Measurements from ENCODE around the gene AKR7A2.

The AKR7A2 gene

DNA sequence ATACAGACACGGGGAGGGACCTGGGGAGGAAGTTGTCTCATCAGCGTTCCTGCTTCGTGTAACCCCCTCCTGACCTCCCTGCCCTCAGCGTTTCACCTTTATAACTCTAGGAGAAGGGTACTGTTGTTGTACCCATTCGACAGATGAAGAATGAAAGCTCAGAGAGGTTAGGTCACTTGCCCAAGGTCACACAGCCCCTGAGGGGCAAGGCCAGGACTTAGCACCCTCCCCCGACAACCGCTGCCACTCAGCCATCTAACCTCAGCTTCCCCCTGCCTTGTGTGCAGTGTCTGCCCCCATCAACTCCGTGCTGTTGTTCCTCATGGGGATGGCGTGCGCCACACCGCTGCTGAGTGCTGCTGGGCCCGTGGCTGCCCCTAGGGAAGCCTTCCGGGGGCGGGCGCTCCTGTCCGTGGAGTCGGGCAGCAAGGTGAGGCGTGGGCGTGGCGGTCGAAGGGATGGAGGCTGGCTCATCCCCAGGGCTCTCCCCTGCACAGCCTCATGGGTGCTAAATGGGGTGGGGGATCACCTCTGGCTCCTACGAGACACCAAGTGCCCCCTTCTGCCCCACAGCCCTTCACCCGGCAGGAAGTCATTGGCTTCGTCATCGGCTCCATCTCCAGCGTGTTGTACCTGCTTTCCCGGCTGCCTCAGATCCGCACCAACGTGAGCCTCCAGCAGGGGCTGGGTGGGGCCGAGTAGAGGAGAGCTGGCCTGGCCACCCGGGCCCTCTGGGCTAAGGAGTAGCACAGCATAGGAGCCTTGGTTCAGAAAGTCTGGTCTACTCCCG lies 14.2 kb upstream of the AKR7A2 start:
- DNase-seq (ENCODE audit: low spot score): no peak

DNA sequence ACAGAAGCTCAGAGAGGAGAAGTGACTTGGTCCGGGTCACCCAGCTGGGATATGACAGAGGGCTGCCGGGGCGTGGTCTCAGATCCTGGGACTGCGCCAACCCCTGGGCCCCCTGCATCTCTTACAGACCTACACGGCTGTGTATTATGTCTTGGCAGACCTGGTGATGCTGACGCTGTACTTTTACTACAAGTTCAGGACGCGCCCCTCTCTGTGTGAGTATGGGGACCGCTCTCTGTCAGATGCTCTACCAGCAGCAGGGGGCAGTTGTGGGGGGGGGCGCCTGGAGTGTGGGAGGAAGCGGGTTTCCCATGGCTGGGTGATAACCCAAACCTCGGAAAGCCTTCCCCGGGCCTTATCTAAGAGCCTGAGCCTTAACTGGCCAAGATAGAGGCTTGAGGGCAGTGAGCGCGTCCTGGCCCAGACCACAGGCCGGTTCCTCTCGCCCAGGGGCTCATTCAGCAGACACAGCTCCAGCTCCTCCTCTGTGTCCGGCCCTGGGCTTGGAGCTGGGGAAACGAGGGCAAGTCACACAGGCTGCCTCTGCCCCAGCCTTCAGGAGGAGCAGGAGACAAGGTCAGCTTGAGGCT lies 13.5 kb upstream of the AKR7A2 start:
- DNase-seq (ENCODE audit: low spot score): no peak

DNA sequence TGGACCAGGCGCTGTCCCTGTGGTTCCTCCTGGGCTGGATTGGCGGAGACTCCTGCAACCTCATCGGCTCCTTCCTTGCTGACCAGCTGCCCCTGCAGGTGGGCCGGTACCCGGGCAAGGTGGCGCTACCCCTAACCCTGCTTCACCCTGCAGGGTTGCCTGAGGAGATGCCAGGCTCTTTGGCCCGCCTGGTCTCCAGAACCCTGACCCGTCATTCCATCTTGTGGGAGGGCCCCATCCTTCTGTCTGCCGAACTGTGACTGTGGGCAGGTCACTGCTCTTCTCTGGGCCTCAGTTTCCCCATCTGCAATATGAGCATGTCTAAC lies 12.7 kb upstream of the AKR7A2 start:
- no peak for DNase-seq (ENCODE audit: low spot score)

DNA sequence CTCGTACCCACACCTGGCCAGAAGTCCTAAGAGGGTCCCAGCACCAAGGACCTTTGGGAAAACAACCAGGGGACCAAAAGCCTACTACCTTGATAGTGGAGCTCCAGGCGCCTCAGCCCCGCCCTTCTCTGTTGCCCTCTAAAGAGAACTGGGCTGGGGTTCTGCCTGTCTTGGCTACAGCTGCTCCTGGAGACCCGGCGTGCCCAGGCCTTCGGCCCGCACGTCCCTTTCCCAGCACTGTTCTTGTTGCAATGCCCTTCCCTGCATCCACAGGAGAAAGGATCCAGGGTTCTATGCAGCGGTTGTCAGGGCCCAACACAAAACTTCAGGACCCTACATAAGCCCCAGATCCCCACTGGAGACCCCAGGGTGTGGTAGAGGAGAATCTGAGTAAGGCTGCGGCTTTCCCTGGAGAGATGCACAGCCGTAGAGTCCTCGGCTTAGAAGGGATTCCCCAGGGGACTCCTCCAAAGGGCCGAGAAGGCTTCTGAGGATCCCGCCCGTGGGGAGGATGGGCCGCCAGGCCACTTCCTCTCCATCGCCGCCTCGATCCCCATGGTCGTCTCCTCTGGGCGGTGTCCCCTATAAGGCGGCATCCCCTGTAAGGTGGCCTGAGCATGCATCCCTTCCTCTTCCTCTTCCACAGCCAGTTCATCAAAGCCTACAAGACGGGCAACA lies 12.2 kb upstream of the AKR7A2 start:
- no peak for DNase-seq (ENCODE audit: low spot score)

DNA sequence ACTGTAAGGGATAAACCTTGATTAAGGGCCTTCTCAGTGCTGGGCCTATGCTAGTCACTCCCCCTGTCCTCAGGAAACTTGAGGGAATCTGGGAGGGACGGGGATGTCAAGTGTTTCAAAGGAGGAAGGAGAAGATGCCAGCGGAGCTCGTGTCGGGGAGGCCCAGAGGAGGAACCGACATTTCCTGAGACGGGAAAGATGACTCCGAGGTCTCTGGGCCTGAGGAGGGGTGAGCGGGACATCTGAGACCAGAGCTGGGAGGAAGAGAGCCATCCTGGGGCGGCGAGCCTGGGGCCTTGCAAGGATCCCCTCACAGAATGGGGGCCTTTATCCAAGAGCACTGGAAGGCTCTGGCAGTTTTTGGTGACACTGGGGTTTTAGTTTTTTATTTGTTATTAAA lies 10.5 kb upstream of the AKR7A2 start:
- DNase-seq (ENCODE audit: low spot score): no peak

DNA sequence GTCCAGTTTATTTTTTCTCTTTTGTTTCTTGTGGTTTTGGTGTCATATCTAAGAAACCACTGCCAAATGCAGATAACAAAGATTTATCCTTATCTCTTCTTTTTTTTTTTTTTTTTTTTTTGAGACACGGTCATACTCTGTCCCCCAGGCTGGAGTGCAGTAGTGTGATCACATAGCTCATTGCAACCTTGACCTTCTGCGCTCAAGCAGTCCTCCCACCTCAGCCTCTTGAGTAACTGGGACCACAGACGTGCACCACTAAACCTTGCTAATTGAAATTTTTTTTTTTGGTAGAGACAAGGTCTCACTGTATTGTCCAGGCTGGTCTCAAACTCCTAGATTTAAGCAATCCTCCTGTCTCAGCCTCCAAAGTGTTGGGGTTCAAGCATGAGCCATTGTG lies 9.1 kb upstream of the AKR7A2 start:
- no peak for DNase-seq (ENCODE audit: low spot score)

DNA sequence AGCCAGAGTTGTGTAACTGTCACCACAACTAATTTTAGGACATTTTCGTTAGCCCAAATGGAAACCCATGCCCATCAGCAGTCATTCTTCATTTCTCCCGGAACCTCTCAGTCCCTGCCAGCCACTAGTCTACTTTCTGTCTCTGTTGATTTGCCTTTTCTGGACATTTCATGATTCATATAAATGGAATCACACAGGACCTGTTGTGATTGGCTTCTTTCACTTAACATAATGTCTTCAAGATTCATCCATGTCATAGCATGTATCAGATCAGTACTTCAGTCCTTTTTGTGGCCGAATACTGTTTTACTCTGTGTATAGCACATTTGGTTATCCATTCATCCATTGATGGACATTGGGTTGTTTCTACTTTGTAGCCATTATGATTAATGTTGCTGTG lies 7.3 kb upstream of the AKR7A2 start:
- no peak for DNase-seq (ENCODE audit: low spot score)

DNA sequence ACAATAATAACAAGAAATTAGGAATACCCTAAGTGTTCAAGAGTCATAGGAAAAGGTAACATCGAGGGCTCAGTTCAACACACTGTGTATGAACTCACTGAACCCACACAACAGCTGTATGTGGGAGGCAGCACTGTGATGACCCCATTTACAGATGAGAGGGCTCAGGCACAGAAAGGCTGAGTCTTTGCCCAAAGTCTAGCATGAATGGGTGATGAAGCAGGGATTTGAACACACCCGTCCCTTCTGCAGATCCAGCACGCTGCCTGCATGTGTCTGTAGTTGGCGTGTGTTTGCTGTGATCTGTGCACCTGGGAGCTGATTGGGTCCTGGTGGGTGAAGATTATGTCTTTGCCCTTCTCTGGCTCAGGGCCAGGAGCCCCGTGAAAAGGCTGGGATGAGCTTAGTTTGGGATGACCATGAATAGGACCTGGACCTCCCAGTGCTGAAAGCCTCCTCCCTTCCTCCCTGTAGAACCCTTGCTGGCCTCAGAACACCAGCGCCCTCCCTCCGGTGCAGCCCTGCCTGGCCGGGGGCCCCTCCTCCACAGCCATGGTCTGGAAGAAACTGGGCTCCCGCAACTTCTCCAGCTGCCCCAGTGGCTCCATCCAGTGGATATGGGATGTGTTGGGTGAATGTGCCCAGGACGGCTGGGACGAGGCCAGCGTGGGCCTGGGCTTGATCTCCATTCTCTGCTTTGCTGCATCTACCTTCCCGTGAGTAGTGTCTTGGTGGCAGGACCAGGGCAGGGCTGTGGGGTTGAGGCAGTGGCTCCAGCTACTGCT lies 5.4 kb upstream of the AKR7A2 start:
- no peak for DNase-seq (ENCODE audit: low spot score)

DNA sequence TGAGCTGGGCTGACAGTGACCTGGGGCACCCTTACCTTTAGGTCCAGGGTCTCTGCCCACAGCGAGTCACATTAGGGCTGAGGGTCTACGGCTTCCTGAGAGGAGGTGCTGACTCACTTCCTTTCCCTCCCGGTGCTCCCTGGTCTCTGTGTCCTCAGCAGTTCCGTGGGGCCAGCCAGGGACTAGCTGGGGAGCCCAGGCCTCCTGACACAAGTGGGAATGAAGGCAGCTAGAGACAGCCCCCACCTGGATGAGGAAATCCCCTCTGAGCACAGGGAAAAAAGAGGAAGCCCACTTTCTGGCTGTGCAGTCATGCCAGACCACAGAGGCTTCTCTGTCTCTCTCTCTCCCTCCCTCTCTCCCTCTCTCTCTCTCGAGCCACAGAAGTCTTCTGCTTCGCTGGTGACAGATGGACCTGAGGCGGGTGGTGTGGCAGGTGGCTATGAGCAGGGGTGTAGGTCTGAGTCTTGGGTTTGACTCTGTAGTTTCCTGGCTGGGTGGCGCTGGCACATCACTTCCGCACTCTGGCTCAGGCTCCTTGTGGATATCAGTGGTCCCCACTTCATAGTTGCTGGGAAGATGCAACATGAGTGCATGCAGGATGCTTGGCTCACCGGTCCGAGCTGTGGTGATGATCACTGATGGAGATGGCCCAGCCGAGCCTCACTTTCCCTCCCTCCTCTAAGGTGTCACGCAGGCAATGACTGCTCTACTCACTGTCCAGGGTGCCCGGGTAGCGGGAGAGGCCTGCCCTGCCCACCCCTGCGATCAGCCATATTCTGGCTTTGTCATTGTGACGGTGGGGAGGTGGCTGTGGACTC lies 3.6 kb upstream of the AKR7A2 start:
- no peak for DNase-seq (ENCODE audit: low spot score)

DNA sequence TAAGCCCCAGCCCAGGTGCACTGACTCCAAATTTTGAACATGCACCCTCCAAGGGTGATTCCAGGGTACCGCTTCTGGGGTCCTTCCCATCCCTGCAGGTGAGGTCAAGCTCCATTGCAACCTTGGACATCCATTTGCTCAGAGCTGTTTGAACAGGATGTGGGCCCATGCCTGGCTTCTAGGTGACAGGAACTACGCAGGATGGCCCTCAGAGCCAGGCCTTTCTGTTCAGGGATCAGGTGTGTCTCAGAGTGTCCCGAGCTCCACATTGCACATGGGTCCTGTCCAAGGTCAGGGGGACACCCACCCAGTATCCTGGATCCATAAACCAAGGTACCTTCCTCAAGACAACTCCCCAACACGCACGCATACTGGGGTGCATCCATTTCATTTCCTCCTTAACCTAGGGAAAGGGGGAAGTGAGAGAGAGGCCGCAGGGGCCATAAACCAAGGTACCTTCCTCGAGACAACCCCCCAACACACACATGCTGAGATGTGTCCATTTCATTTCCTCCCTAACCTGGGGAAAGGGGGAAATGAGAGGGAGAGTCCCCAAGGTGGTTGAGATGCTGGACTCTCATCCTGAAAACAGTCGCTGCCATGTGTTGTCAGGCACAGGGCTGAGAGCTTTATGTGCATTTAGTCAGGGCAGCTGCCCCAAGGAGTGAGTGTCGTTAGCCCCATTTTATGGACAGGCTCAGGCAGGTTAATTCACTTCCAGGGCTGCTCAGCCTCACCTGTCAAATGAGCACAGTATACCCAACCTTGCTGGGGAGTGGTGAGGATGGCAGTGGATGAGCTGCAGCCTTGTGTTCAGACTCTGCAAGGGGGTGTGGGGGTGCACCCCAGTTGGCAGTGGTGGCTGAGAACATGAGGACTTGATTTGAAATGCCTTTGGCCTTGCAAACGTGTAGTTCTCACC lies 2.3 kb upstream of the AKR7A2 start:
- no peak for DNase-seq (ENCODE audit: low spot score)

DNA sequence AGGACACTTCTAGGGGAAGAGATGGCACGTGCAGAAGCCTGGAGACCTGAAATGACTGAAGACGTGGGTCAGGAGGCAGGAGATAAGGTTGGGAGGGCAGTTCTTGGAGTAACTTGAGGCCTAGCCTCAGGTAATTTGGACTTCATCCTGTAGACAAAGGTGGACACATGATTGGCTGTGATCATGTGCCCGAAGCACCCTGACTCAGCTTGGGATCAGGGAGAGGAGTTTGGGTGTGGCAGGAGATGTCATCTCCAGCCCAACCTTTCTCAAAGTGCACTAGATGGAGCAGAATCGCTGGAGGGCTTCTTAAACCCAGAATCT lies 1.7 kb upstream of the AKR7A2 start:
- DNase-seq (ENCODE audit: low spot score): no peak

DNA sequence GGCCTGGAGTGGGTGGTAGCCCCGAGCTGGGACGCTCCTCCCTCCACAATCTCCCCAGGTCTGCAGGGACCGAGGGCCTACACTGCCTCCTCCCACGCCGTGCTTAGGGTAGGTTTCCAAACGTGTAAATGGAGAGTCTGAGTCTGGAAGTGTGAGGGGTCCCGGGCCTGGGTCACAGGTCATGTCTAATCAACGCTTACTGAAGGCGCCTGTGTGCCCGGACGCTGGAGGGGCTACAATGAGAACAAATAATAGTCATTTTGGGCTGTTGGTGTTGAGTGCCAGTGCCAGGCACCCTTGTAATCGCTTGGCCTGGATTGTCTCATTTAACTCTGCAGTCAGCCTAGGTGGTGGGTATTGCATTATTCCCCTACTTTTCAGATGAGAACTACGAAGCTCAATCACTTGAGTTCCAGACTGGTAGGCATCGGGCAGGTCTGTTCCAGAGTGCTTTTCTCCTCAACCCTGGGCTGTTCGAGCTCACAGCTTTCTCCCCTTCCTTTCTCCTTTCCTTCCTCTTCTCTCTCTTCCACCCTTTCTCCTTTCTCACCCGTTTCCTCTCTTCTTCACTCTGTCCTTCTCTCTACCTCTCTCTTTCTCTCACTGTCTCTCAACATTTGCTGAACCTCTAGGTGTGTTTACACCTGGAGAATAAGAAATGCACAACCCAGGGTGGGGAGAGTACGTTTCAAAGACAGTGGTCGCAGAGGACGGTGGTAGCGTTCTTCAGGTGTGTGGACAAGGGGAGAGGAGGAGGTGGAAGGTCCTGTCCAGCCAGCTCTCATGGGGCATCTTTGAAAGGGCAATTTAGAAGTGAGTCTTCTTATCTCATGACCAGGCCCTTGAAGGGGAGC lies 1.1 kb upstream of the AKR7A2 start:
- DNase-seq (ENCODE audit: low spot score): no peak

DNA sequence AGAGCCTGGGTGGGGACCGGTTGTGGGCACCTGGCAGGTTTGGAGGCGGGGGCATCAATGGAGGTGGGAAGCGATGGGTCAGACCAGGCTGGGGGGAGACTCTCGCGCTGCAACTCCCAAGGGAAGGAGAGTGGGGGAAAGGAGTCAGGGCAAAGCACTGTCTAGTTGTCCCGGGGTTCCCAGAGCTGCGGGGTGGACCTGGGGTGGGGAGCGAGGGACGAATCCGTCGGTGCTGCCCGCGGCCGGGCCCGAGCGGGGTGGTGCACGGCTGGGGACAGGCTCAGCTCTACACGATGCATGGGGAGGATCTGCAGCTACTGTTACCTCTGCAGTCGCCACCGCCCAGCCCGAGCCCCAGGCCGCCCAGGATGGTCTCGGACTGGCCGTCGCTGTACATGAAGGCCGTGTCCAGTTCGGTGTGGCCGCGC lies 427 bp downstream of the AKR7A2 start:
- no peak for DNase-seq (ENCODE audit: low spot score)

DNA sequence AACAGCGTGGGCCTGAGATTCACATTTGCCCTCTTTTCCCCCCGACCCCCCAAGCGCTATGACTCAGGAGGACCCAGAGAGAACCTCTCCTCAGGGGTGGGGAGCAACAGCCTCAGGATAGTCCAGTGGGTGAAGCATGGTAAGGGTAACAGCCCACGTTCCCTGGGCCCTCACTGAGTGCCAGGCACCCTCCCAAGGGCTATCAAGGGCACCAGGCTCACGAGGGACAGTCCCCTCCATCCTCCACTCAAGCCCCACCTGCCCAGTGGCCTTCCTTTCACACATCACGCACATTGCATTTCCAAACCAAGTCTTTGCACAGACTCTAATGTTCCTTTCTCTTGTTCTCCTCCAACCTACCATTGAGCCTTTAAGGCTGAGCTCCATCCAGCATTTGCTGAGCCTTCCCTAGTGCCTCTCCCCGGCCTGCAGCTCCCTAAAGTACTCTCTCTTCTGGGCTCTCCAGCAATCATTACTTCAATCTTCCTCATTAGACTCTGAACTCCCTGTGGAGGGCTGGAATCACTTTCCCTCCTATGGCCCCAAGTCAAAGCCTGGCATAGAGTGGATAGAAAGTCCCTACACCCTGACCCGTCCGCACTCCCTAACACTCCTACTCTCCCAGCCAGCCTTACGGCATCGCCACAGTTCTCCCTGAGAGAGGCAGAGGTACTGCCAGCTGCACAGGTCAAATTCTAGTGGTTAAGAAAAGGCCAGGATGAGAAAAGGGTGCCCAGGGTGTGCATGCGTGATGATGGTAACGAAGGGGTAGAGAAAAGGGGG lies 1.0 kb downstream of the AKR7A2 start:
- DNase-seq (ENCODE audit: low spot score): no peak

DNA sequence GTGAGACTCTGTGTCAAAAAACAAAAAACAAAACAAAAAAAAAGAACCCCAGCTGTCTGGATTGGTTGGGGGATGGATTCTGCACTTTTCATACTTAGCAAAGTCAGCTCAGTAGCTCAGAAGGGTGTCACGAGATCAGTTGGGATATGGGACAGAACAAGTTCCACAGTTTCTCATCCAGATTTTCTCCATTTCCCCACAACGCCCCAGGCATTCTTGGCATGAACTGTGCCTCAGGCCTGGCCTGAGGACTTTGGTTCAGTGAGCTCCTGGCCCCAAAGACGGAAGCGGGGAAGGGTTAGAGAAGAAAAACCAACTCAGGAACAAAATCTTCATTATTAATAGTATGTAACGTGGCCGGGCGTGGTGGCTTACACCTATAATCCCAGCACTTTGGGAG lies 1.9 kb downstream of the AKR7A2 start:
- DNase-seq (ENCODE audit: low spot score): no peak

DNA sequence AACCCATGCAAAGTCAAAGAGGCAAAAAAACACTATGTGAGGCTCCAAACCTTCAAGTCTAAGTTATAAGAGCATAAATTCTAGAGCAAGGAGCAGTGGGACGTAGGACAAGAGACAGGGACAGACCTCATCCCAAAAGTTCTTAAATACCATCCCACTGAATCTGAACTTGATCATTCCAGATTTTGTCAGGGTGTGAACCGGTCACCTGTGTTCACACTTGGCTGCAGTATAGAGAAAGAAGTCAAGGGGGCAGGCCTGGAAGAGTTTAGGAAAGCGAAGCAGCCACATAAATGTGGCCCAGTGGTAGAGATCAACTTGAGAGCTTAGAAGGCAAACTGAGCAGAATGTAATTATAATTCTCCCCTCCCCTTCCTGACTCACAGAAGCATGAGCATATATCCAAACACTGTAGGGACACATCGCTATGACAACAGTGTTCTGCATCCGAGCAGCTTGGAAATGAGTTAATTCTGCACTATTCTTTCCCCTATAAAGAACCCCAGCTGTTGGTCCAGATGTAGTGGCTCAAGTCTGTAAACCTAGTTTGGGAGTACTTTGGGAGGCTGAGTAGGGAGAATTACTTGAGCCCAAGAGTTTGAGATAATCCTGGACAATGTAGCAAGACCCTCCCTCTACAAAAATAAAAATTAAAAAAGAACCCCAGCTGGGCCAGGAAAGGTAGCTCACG lies 2.7 kb downstream of the AKR7A2 start:
- no peak for DNase-seq (ENCODE audit: low spot score)

DNA sequence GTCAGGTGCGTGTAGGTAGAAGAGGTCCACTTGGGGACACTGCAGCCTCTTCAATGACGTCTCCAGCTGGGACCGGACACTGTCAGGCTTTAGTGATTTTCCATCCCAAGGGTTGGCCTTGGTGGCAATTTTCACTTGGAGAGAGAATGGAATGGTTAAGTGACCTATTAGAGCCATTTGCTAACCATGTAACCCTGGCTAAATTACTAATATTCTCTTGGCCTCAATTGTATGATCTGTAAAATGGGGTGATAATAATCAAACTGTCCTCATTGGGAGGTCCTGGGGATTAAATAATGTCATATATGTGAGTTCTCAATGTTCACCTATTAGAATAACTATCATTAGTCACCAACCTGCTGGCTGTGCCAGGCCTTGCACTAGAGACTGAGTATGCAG lies 3.4 kb downstream of the AKR7A2 start:
- no peak for DNase-seq (ENCODE audit: low spot score)

DNA sequence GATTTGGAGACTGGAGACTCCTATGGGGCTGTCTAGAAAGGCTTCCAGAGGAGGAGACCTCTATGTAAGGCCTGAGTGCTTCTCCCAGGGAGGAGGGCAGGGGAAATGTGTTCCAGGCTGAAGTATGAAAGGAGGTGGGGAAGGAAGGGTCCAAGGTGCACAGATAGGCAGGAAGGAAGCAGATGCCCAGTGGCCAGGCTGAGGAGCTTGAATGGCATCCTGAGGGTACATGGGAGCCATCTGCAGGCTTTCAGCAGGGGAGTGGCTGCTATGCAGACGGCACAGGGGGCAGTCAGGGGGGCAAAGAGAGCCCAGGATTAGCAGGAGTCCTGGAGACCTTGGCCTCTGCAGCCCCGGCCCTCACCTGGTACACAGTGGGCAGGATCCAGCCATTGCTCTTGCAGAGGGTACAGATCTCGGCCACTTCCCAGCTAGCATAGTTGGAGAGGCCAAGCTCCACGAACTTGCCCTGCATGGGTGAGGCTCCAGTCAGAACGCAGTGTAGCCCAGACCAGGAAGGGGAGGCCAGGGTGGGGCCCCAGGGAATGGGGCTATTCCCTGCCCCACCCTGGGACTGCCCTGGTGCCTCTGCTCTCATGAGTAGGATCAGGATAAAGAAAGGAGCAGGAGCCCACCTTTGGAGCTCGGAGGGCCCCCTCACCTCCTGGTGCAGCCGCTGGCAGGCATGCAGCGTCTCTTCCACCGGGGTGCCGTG lies 4.0 kb downstream of the AKR7A2 start:
- no peak for DNase-seq (ENCODE audit: low spot score)

Measured in ecto neural progenitor cell (in vitro differentiated cells).